A673 (cell line): ENCODE measurements around the gene RAB27A.

ENCODE experiments used
- EZH2 ChIP-seq: fragments of 200-600 bp; sonication (generic); IDR thresholded peaks from 2 replicates; pipeline ENCODE4 v1.6.1; 2017; ENCODE audit warnings: borderline replicate concordance, low read depth, mild to moderate bottlenecking, mixed read lengths, antibody characterized with exemption, low read length; ENCODE audit not compliant: poor library complexity, severe bottlenecking
- TF ChIP-seq, protein P1 (sequence below): fragments of 300-800, 200-600 bp; sonication (generic); conservative IDR thresholded peaks from 2 replicates; pipeline ENCODE4 v1.5.1; 2017; ENCODE audit warnings: low read depth, mild to moderate bottlenecking, antibody characterized with exemption, low read length, moderate library complexity, mixed read lengths

DNA sequence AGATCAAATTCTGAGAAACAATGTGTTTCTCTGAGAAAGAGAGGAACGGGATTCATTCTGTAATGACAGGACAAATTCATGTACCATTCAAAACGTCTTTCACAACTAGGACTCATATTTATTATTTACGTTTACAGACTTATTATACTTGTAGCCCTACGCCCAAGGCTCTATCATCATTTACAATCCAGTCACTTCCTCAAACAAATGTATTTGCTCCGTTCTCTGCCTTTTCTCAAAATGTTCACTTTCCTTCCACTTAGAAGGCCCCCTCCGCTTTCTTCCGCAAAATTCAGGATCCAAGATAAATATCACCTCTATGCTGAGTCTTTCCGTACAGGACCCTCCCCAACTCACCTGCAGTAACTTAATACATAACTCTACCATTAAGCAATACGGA, 93.6 kb downstream of the RAB27A start:
- TF ChIP-seq, protein P1, sequence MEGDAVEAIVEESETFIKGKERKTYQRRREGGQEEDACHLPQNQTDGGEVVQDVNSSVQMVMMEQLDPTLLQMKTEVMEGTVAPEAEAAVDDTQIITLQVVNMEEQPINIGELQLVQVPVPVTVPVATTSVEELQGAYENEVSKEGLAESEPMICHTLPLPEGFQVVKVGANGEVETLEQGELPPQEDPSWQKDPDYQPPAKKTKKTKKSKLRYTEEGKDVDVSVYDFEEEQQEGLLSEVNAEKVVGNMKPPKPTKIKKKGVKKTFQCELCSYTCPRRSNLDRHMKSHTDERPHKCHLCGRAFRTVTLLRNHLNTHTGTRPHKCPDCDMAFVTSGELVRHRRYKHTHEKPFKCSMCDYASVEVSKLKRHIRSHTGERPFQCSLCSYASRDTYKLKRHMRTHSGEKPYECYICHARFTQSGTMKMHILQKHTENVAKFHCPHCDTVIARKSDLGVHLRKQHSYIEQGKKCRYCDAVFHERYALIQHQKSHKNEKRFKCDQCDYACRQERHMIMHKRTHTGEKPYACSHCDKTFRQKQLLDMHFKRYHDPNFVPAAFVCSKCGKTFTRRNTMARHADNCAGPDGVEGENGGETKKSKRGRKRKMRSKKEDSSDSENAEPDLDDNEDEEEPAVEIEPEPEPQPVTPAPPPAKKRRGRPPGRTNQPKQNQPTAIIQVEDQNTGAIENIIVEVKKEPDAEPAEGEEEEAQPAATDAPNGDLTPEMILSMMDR, result no peak
- TF ChIP-seq EZH2, result no peak
